GM18867 (cell line): Measurements from ENCODE around the gene TCF12.

Experiments used
- ATAC-seq: cut with Tn5 transposase; IDR thresholded peaks from one replicate; pipeline ENCODE4 v1.9.1; 2021; ENCODE audit warnings: mild to moderate bottlenecking, moderate library complexity; ENCODE audit not compliant: unreplicated experiment

The TCF12 gene

DNA sequence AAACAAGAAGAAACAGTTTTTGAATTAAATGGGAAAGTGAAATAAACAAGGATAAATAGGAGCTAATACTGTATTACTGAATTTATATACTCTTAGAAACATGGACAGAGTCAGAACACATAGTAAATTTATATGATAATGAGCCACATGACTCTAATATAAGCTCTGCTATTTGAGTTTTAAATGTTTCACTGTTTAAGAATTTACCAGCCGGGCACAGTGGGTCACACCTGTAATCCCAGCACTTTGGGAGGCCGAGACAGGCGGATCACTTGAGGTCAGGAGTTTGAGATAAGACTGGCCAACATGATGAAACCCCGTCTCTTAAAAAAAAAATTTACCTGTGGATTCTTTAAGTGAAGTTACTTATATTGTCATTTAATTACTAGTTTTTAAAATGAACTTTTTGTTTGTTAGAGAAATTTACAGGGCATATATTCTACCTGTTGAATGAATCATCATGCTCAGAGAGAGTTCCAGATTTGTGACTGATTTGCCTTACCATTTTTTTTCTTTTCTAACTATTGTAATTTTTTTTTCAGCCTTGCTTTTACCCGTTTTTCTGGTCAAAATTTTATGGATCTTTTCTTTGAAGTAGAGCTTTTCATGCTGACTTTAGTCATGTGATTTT, 125.7 kb downstream of the TCF12 start:
- ATAC-seq: no peak

- no peak for ATAC-seq
Observed at GRCh38 chr15:57044970-57045369, 126.5 kb downstream of the TCF12 start.

DNA sequence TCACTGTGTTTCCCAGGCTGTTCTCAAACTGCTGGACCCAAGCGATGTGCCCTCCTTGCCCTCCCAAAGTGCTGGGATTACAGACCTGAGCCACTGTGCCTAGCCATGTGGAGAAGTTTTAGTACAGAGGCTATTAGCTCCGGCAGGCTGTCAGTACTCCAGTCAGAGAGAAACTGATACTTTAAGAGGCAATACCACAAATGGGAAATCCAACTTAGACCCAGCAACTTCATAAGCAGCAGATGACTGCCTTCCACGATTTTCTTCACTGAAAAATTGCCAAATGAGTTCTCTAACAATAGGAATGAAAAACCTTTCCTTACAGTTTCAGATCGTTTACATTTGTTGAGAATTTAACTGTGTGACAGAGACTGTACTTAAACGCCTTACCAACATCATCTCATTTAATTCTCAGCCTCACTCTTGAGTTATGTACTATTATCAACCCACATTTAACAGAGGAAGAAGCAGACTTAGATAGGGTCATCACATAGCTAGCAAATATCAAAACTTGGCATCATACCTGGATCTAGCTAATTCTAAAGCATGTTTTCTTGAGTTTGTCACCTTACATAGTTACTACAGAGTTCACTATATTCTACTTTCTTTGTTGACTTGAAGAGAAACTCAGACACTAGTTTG, 127.4 kb downstream of the TCF12 start:
- peak; percentile 84 for ATAC-seq

GRCh38 chr15:57048930-57049549, 130.6 kb downstream of the TCF12 start:
- ATAC-seq: no peak

GRCh38 chr15:57053470-57053869, 135.0 kb downstream of the TCF12 start:
- ATAC-seq: no peak

DNA sequence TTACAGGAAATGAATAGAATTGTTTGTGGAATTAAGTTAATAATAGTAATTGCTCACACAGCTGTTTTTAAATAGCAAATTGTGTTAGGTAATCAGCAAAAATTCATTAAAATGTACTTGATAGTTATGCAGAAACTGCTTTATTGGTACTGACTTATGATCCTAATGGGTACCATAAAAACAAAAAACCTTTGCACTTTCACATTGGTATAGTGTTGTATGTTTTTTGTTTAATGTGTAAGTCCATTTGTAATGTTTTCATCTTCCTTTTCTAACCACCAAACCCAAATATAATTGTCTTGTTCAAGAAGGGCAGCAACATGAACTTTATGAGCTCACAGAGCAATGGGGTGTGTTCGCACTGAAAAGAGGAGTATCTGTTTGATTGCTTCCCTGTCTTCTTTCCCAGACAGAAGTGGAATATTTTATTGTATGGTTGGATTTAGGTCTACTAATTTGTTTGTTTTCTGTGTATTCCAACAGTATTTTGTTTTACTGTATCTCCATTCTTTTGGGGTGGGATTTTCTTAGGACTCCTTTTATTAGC, 135.8 kb downstream of the TCF12 start:
- ATAC-seq: no peak

- no peak for ATAC-seq
Observed at GRCh38 chr15:57056357-57056756, 137.9 kb downstream of the TCF12 start.

DNA sequence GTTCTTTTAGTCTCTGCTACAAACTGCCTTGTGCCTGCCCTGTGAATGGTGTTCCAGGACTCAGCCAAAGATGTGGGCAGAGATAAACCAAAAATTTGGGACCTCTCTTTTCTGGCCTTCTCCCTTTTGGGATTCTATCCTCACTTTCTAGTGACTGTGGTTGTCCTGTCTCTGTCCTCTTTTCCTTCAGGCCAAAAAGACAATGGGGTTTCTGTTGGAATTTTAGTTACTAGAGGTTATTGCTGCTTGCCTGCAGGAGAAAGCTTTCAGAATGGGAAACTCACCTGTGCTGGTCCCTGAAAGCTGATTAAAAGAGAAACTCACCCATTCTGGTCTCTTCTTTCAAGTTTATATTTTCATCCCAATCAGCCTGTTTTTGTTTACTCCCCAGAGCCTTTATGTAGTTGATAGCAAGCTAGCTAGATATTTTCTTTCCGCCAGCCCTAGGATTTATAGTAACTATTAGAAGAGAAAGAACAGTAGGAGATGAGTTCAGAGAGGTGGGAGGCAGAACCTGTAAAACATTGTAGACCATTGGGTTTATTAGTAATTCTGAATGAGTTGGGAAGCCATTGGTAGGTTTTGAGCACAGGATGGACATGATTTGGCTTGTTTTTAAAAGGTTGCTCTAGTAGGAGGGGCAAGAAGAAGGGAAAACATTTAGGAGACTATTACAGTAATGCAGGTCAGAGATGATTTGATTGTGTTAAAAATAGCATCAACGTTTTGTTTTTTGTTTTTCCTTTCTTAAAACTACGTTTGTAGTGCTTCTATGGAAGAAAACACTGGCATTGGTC, 138.9 kb downstream of the TCF12 start:
- no peak for ATAC-seq

DNA sequence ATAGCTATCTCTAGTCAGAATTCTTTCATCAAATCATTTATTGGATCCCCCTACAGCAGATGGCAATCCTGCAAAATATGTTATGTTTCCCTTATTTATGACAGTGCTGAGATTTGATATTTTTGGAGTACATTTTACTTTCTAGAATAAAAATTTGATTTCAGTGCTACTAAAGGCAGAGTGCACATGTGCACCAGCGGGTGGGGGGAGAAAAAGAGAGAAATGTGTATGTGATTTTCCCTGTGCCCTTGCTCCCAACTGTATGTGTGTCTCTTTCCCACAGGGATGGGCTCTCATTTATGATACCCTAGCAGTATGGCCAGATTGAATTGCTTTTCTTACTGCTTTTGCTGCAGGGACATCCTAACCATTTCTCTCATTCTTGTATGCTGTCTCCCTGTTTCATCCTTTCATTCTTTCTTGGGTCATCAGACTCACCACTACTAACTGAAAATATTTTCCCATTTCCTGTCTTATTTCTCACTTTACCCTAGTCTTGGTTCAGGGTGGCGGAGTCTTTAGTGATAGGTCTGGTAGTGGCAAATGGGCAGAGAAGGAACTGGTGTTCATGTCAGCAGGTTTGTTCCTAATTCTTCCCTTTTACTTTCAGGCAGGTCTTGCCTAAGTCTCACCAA, 140.7 kb downstream of the TCF12 start:
- no peak for ATAC-seq

DNA sequence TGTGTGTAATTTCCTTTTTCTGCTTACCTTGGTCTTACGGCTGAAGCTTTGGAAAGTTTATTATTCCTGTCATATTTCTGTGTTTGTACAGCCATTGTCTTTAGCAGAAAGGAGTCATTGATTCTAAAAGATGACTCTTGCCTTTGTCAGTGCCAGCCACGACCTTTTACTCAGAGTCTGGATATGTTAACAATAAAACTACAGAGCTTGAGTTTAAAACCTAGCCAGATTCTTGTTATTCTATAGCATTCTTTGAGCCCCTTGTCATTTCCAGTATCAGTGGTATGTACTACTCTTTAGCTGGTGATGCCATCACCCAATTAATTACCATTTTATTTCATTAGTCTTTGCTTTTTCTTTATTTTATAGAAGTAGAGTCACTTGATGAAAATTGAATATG, 142.4 kb downstream of the TCF12 start:
- no peak for ATAC-seq

GRCh38 chr15:57061281-57061680, 142.8 kb downstream of the TCF12 start:
- ATAC-seq: no peak

DNA sequence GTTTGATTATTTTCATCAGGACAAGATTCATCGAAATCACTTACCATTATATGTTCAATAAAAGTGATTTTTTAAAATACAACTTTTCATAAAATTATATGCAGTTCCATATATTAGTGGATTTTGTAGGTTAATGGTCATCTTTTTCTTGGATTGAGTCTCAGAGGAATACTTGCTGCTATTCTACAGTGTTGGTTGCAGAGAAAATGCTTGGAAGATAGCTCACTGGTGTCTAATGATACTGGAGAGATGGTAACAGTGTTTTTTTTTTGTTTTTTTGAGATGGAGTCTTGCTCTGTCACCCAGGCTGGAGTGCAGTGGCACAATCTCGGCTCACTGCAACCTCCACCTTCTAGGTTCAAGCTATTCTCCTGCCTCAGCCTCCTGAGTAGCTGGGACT, 143.3 kb downstream of the TCF12 start:
- no peak for ATAC-seq

DNA sequence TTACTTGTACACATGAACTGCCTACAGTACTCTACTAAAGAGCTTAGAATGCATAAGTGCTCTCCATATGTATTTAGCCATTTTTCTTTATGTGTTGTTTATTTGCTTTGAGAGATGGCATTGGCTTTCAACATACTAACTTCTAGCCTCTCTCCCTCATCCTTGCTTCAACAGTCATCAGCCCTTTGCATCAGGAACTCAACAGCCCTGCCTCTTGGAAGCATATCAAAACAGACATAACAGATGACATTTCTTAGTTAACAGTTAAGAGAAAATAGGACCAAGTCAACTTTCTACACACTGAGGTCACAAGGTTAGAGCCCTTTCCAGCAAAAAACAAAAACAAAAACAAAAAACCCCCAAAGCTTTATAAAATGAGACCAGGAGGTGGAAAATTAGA, 145.6 kb downstream of the TCF12 start:
- no peak for ATAC-seq

DNA sequence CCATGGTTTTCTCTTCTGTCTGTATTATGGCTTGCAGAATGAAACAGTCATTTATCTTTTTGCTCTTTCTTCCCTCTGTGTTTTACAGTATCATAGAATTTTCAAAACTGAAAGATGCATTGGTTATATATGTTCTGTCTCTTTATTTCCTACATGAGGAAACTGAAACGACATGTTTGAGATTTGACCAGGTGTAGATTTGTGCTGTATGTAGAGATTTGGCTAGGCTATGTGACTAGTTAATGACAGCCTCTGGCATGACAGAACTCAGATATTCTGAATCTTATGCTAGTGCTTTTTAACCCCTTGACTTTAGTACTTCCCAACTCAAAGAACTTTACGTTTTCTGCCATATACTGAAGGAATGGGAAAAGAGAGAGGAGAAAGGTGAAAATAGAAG, 151.0 kb downstream of the TCF12 start:
- no peak for ATAC-seq

- no peak for ATAC-seq
Observed at GRCh38 chr15:57070674-57071073, 152.2 kb downstream of the TCF12 start.

- no peak for ATAC-seq
Observed at GRCh38 chr15:57079446-57079845, 161.0 kb downstream of the TCF12 start.

DNA sequence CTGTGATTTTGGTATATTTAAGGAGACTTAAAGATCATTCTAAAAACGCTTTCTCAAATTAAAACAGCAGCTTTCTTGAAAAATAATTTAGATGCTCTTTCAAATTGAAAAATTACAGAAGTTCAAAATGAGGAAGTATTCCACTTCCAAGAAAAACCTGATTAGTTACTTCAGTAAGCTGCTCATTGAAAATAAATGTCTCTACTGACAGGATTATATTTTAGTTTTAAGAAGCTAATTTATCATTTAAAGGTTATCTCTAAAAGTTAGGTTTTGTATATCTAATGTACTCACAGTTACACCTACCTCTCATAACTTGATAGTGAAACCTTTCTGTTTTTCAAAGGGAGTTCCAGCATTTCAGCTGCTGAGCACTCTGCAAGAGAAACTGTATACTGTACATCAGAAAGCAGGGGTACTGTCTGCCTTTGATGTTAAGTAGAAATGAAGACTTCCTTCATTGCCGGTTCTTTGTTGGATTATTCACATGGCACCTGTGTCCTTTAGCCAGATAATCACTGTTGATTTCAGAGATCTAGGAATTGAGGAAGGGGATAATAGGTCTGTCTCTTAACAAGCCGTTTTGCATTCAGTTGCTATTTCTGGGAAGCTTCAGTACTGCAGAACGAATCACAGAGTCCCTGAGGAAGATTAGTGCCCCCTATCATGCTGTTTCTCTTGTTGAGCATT, 161.6 kb downstream of the TCF12 start:
- ATAC-seq: no peak

GRCh38 chr15:57082054-57082728, 163.7 kb downstream of the TCF12 start:
- ATAC-seq: no peak

- ATAC-seq: no peak
Observed at GRCh38 chr15:57084192-57084591, 165.7 kb downstream of the TCF12 start.

DNA sequence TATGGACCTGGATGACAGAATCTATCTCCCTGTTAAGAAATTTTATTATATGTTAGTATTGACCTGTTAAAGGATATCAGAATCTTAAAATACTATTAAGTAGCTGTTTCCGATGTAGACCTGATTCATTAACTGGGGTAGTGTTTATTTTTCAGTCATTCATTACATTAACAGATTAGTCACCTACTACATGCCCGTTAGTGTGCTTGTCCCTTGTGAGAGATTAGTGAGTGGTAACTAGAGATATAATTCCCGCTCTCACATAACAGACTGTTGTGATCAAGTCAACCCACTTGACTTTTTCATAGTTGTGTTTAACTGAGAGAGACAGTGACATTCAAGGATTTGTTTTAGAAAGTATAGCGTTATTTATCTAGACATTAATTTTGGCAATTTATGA, 166.8 kb downstream of the TCF12 start:
- ATAC-seq: no peak
